HepG2 (cell line): ENCODE data around the gene CAPZA2. TPM values are rescaled to one million over a fixed set of nuclear protein-coding genes. Genes with fewer than 3 reads are reported as not detected.

Experiments
- IKZF4 ChIP-seq: sonication (generic); formaldehyde crosslinking; IDR thresholded peaks from 2 replicates; pipeline ENCODE4 v1.5.1; 2020; ENCODE audit warnings: borderline replicate concordance, mild to moderate bottlenecking, low read depth, missing genetic modification reagents; ENCODE audit errors: not compliant biosample characterization
- IRX3 ChIP-seq: sonication (generic); formaldehyde crosslinking; IDR thresholded peaks from 2 replicates; pipeline ENCODE4 v1.8.1; 2023; ENCODE audit warnings: mild to moderate bottlenecking, low read depth, missing genetic modification reagents, borderline replicate concordance
- MXI1 ChIP-seq: IDR thresholded peaks from 3 replicates; pipeline ENCODE4 v1.6.1; 2012; ENCODE audit warnings: low read depth, low read length, inconsistent platforms, borderline replicate concordance
- NCOR1 ChIP-seq: fragments of 200-600 bp; sonication (generic); IDR thresholded peaks from 2 replicates; pipeline ENCODE4 v1.7.0; 2017; ENCODE audit warnings: antibody characterized with exemption, low read length, borderline replicate concordance
- NONO ChIP-seq, 2 experiments: fragments of 450-650 bp in 1 of 2; sonication (generic) in 1 of 2; formaldehyde crosslinking in 1 of 2; IDR thresholded peaks in 1 of 2; conservative IDR thresholded peaks in 1 of 2; 2 replicates each; pipeline versions ENCODE4 v1.6.1 to v1.8.0; 2017 to 2022; ENCODE audit warnings: mild to moderate bottlenecking in 1 of 2, missing genetic modification reagents in 1 of 2, moderate library complexity in 1 of 2
- PCBP1 ChIP-seq: fragments of 200-400 bp; formaldehyde crosslinking; IDR thresholded peaks from 2 replicates; pipeline ENCODE4 v1.6.1; 2017; ENCODE audit warnings: mild to moderate bottlenecking, low read depth, low read length, borderline replicate concordance
- POGZ ChIP-seq: sonication (generic); formaldehyde crosslinking; IDR thresholded peaks from 2 replicates; pipeline ENCODE4 v1.4.0; 2020; ENCODE audit warnings: mild to moderate bottlenecking, missing genetic modification reagents
- RNF219 ChIP-seq: sonication (generic); formaldehyde crosslinking; IDR thresholded peaks from 2 replicates; pipeline ENCODE4 v1.5.0; 2020; ENCODE audit warnings: mild to moderate bottlenecking, missing genetic modification reagents
- SIN3A ChIP-seq: IDR thresholded peaks from 2 replicates; pipeline ENCODE4 v1.6.1; 2011; ENCODE audit warnings: low read depth, mild to moderate bottlenecking, control low read depth, low read length, borderline replicate concordance
- SIN3B ChIP-seq: fragments of 150-350 bp; IDR thresholded peaks from 2 replicates; pipeline ENCODE4 v1.6.1; 2014; ENCODE audit warnings: low read length
- SRF ChIP-seq: IDR thresholded peaks from 2 replicates; pipeline ENCODE4 v1.6.1; 2011; ENCODE audit warnings: mild to moderate bottlenecking, low read depth, low read length, moderate library complexity
- TBP ChIP-seq: sonication (generic); formaldehyde crosslinking; IDR thresholded peaks from 2 replicates; pipeline ENCODE4 v1.5.0; 2020; ENCODE audit warnings: missing genetic modification reagents
- TOE1 ChIP-seq: sonication (generic); formaldehyde crosslinking; IDR thresholded peaks from 2 replicates; pipeline ENCODE4 v1.4.0; 2020; ENCODE audit warnings: mild to moderate bottlenecking, missing genetic modification reagents
- U2AF2 ChIP-seq: fragments of 200-400 bp; formaldehyde crosslinking; IDR thresholded peaks from 2 replicates; pipeline ENCODE4 v1.6.1; 2017; ENCODE audit warnings: low read depth, mild to moderate bottlenecking, low read length
- ZBTB10 ChIP-seq: sonication (generic); formaldehyde crosslinking; IDR thresholded peaks from 2 replicates; pipeline ENCODE4 v1.4.0; 2020; ENCODE audit warnings: missing genetic modification reagents, borderline replicate concordance
- ZNF382 ChIP-seq: sonication (generic); formaldehyde crosslinking; IDR thresholded peaks from 2 replicates; pipeline ENCODE4 v1.5.0; 2020; ENCODE audit warnings: missing genetic modification reagents, mild to moderate bottlenecking, borderline replicate concordance
- ZNF513 ChIP-seq: sonication (generic); formaldehyde crosslinking; conservative IDR thresholded peaks from 2 replicates; pipeline ENCODE4 v1.5.0; 2020; ENCODE audit warnings: missing genetic modification reagents
- ZNF556 ChIP-seq: sonication (generic); formaldehyde crosslinking; IDR thresholded peaks from 2 replicates; pipeline ENCODE4 v1.4.0; 2020; ENCODE audit warnings: mild to moderate bottlenecking, missing genetic modification reagents, borderline replicate concordance
- ZNF691 ChIP-seq: sonication (generic); formaldehyde crosslinking; IDR thresholded peaks from 2 replicates; pipeline ENCODE4 v1.4.0; 2020; ENCODE audit warnings: missing genetic modification reagents, low read depth, mild to moderate bottlenecking, borderline replicate concordance
- ZNF724P ChIP-seq: sonication (generic); formaldehyde crosslinking; IDR thresholded peaks from 2 replicates; pipeline ENCODE4 v1.8.0; 2022; ENCODE audit warnings: missing genetic modification reagents, borderline replicate concordance
- ZNF766 ChIP-seq: sonication (generic); formaldehyde crosslinking; IDR thresholded peaks from 2 replicates; pipeline ENCODE4 v1.5.0; 2020; ENCODE audit warnings: missing genetic modification reagents, borderline replicate concordance
- ZSCAN21 ChIP-seq: sonication (generic); formaldehyde crosslinking; IDR thresholded peaks from 2 replicates; pipeline ENCODE4 v1.8.0; 2022; ENCODE audit warnings: mild to moderate bottlenecking, missing genetic modification reagents, moderate library complexity, borderline replicate concordance
- ZSCAN25 ChIP-seq: sonication (generic); formaldehyde crosslinking; IDR thresholded peaks from 2 replicates; pipeline ENCODE4 v1.8.0; 2022; ENCODE audit warnings: mild to moderate bottlenecking, missing genetic modification reagents
- polyA plus RNA-seq, 8 experiments: library from polyadenylated mRNA; depleted of rRNA in 3 of 8; stranded (reverse) in 7 of 8; unstranded in 1 of 8; fragments of >200 nt; fragmentation: Illumina TruSeq in 4 of 8; extraction: Trizol in 4 of 8; gene quantifications; 2 replicates each; pipeline versions ENCODE4 v1.2.1 to v1.2.3, GENCODE V29; 2011 to 2016; ENCODE audit warnings: low read depth in 4 of 8, missing spikeins in 1 of 8, mixed read lengths in 1 of 8; ENCODE audit not compliant: insufficient read depth in 1 of 8
- total RNA-seq, 5 experiments: library from RNA; depleted of rRNA; stranded (reverse); fragments of >200 nt; fragmentation: Illumina TruSeq; extraction: Trizol; gene quantifications; 2 replicates each; pipeline ENCODE4 v1.2.3, GENCODE V29; 2016; ENCODE audit warnings: low read depth in 1 of 5

Gene CAPZA2
- total and polyA plus RNA-seq, 2 of the 13 experiments (the other 11 are each of a cell fraction or from before 2014, with no cell fraction given): 38.4 to 199 TPM

- TF ChIP-seq MXI1 (no peak; the same call in 2 of the 3 replicates), PCBP1 (no peak), ZBTB10 (CRISPR knock-in tag) (no peak), IRX3 (CRISPR knock-in tag) (no peak), ZSCAN25 (CRISPR knock-in tag) (no peak), SIN3B (no peak), NONO (IDR thresholded peaks at IDR 0.05) (no peak), NONO (CRISPR knock-in tag; conservative IDR thresholded peaks at IDR 0.05) (0 out of 2 replicates have a peak, but pooled peaks have one; percentile 27), ZNF556 (CRISPR knock-in tag) (no peak), ZSCAN21 (CRISPR knock-in tag) (0 out of 2 replicates have a peak, but pooled peaks have one; percentile 39), SRF (no peak), RNF219 (CRISPR knock-in tag) (no peak), TOE1 (no peak), POGZ (CRISPR knock-in tag) (0 out of 2 replicates have a peak, but pooled peaks have one; percentile 1), SIN3A (no peak), TBP (CRISPR knock-in tag) (no peak), NCOR1 (no peak), ZNF724P (CRISPR knock-in tag) (no peak), ZNF691 (CRISPR knock-in tag) (no peak), ZNF513 (CRISPR knock-in tag) (no peak), ZNF382 (CRISPR knock-in tag) (no peak), U2AF2 (no peak), ZNF766 (CRISPR knock-in tag) (no peak), IKZF4 (CRISPR knock-in tag) (no peak)
These were observed 91.1 kb downstream of the CAPZA2 start, which contains the start of gene ST7 (continued) for GRCh38 chr7:116953372-116953905.
